Measurements from ENCODE around the gene JARID2.
"Not testable (repeated sequence)": the region's sequence is repeated elsewhere in the genome, so short reads cannot be mapped to it uniquely, and the experiment has no call there.

Gene JARID2

GRCh38 chr6:15265787-15266186 lies 19.9 kb downstream of the JARID2 start:
- DNase-seq = no peak

- no peak for DNase-seq
Observed at GRCh38 chr6:15266423-15266996, 20.6 kb downstream of the JARID2 start.

- DNase-seq = no peak
Observed at GRCh38 chr6:15267221-15267620, 21.4 kb downstream of the JARID2 start.

GRCh38 chr6:15268137-15268908 lies 22.5 kb downstream of the JARID2 start:
- DNase-seq = no peak

- DNase-seq = no peak
Observed at GRCh38 chr6:15269011-15269410, 23.1 kb downstream of the JARID2 start.

- DNase-seq = no peak
Observed at GRCh38 chr6:15269619-15270018, 23.8 kb downstream of the JARID2 start.

GRCh38 chr6:15270402-15270801 lies 24.5 kb downstream of the JARID2 start:
- DNase-seq = no peak

- DNase-seq = no peak
Observed at GRCh38 chr6:15272562-15272961, 26.7 kb downstream of the JARID2 start.

- no peak for DNase-seq
Observed at GRCh38 chr6:15274692-15275387, 29.0 kb downstream of the JARID2 start.

- DNase-seq = no peak
Observed at GRCh38 chr6:15276036-15276985, 30.4 kb downstream of the JARID2 start.

GRCh38 chr6:15279047-15279661 lies 33.3 kb downstream of the JARID2 start:
- DNase-seq = no peak

GRCh38 chr6:15280028-15280427 lies 34.2 kb downstream of the JARID2 start:
- no peak for DNase-seq

GRCh38 chr6:15280961-15281360 lies 35.1 kb downstream of the JARID2 start:
- no peak for DNase-seq

GRCh38 chr6:15282334-15282733 lies 36.5 kb downstream of the JARID2 start:
- DNase-seq = no peak

- DNase-seq = no peak
Observed at GRCh38 chr6:15283986-15284361, 38.1 kb downstream of the JARID2 start.

- no peak for DNase-seq
Observed at GRCh38 chr6:15284743-15285142, 38.9 kb downstream of the JARID2 start.

- DNase-seq = no peak
Observed at GRCh38 chr6:15285682-15286294, 39.9 kb downstream of the JARID2 start.

GRCh38 chr6:15287670-15288375 lies 42.0 kb downstream of the JARID2 start:
- peak; percentile 12 for DNase-seq

- no peak for DNase-seq
Observed at GRCh38 chr6:15288856-15289255, 43.0 kb downstream of the JARID2 start.

- DNase-seq = not testable (repeated sequence)
Observed at GRCh38 chr6:15289456-15289855, 43.6 kb downstream of the JARID2 start.

GRCh38 chr6:15290067-15290680 lies 44.3 kb downstream of the JARID2 start:
- no peak for DNase-seq

Measured in RPMI8226 (cell line).